Activated CD8-positive, alpha-beta T cell treated with anti-CD3 and anti-CD28 coated beads for 36 hours (primary cell): ENCODE measurements around the gene SNAPC4. TPM values are rescaled to one million over a fixed set of nuclear protein-coding genes. Genes with fewer than 3 reads are reported as not detected.

Source experiments
- ATAC-seq: fragments of 200-7000 bp; cut with Tn5 transposase; one replicate; pipeline ENCODE4 v1.10.0; 2021; ENCODE audit warnings: mild to moderate bottlenecking, moderate library complexity
- CTCF ChIA-PET: fragments of 350-600 bp; sonication (Branson Sonifier 250); formaldehyde crosslinking; loops from one replicate; lab custom pipeline; 2021; ENCODE audit warnings: antibody characterized with exemption; lab: Charles Lee
- POLR2A ChIA-PET: fragments of 350-600 bp; sonication (Branson Sonifier 250); formaldehyde crosslinking; loops from one replicate; lab custom pipeline; 2021; ENCODE audit warnings: antibody characterized with exemption; lab: Charles Lee
- DNase-seq: peaks from one replicate; pipeline ENCODE4 v3.0.0-alpha.2; 2020
- H3K27ac Mint-ChIP-seq: one replicate; pipeline ENCODE4 v1.8.0; 2021; ENCODE audit warnings: mild to moderate bottlenecking, mixed read lengths
- H3K27me3 Mint-ChIP-seq: one replicate; pipeline ENCODE4 v1.8.0; 2021; ENCODE audit warnings: mixed read lengths
- H3K36me3 Mint-ChIP-seq: one replicate; pipeline ENCODE4 v1.8.0; 2021; ENCODE audit warnings: low read depth, mixed read lengths
- H3K4me1 Mint-ChIP-seq: one replicate; pipeline ENCODE4 v1.8.0; 2021; ENCODE audit warnings: low read depth, mixed read lengths
- H3K4me3 Mint-ChIP-seq: one replicate; pipeline ENCODE4 v1.8.0; 2021; ENCODE audit warnings: mild to moderate bottlenecking, moderate library complexity, mixed read lengths
- H3K9me3 Mint-ChIP-seq: one replicate; pipeline ENCODE4 v1.8.0; 2021; ENCODE audit warnings: mixed read lengths
- CTCF ChIP-seq: fragments of 200-600 bp; IDR thresholded peaks from one replicate; pipeline ENCODE4 v1.8.0; 2022; ENCODE audit warnings: antibody characterized with exemption, mild to moderate bottlenecking
- intact Hi-C: fragments of 100-400 bp; cut with micrococcal nuclease; formaldehyde crosslinking; loops from one replicate; pipeline ENCODE4 v1.10.0; 2022
- total RNA-seq, 2 experiments: library from RNA; stranded (reverse); gene quantifications; one replicate each; pipeline ENCODE4 v1.2.3, GENCODE V29; 2021

SNAPC4 gene
- total RNA-seq, 2 experiments from 2014 or later = 15.5 to 17.1 TPM

- H3K4me1 Mint-ChIP-seq = peaks cover 14% of the 10 kb centered on the region
- no peak for TF ChIP-seq CTCF
- ATAC-seq = no peak
- no peak overlapping the region for H3K27ac Mint-ChIP-seq
- ChIA-PET POLR2A (interaction anchor here (0.9 to 1.0 kb wide), 2 partner anchors 14 to 20 kb away, joined by 3 read pairs; no protein-coding TSS in a partner anchor), CTCF (no interaction called here)
- H3K9me3 Mint-ChIP-seq = no peaks in the 10 kb centered on the region
- no peaks in the 10 kb centered on the region for H3K27me3 Mint-ChIP-seq
- H3K36me3 Mint-ChIP-seq = peaks cover 50% of the 10 kb centered on the region
- no peak for DNase-seq
- intact Hi-C loops = no loop called here
- no peak overlapping the region for H3K4me3 Mint-ChIP-seq
These were observed 5.5 kb downstream of the SNAPC4 start for GRCh38 chr9:136394312-136395019.

GRCh38 chr9:136393531-136393930, 6.4 kb downstream of the SNAPC4 start:
- intact Hi-C loops = no loop called here
- no peak for TF ChIP-seq CTCF
- Mint-ChIP-seq H3K9me3 (no peaks in the 10 kb centered on the region), H3K27ac (no peak overlapping the region), H3K4me1 (peaks cover 6% of the 10 kb centered on the region), H3K27me3 (no peaks in the 10 kb centered on the region), H3K4me3 (no peak overlapping the region), H3K36me3 (peaks cover 48% of the 10 kb centered on the region)
- ChIA-PET CTCF (interaction anchor here (1.9 kb wide), 1 partner anchor 30 kb away, joined by 4 read pairs; the partner anchor contains the start of gene DNLZ), POLR2A (interaction anchor here (0.8 to 1.0 kb wide), 2 partner anchors 15 to 37 kb away, joined by 3 read pairs; no protein-coding TSS in a partner anchor)
- ATAC-seq (no peak), DNase-seq (no peak)

- intact Hi-C loops = no loop called here
- H3K9me3 Mint-ChIP-seq = no peaks in the 10 kb centered on the region
- POLR2A ChIA-PET = interaction anchor here (0.6 to 1.9 kb wide), 5 partner anchors 10 to 261 kb away, joined by 3 to 6 read pairs (median 3); partner anchors contain the start of gene CARD9
- CTCF ChIA-PET = interaction anchor here (0.9 to 1.9 kb wide), 2 partner anchors 29 to 47 kb away, joined by 3 to 4 read pairs; partner anchors contain the start of gene DNLZ
- no peak overlapping the region for H3K4me3 Mint-ChIP-seq
- ATAC-seq (no peak), DNase-seq (no peak)
- no peaks in the 10 kb centered on the region for H3K4me1 Mint-ChIP-seq
- no peaks in the 10 kb centered on the region for H3K27me3 Mint-ChIP-seq
- no peak overlapping the region for H3K27ac Mint-ChIP-seq
- no peak for TF ChIP-seq CTCF
- peaks cover 47% of the 10 kb centered on the region for H3K36me3 Mint-ChIP-seq
These were observed 7.2 kb downstream of the SNAPC4 start for GRCh38 chr9:136392538-136393449.

GRCh38 chr9:136391737-136392537, 8.0 kb downstream of the SNAPC4 start:
- ChIA-PET POLR2A (interaction anchor here (0.6 to 1.9 kb wide), 7 partner anchors 9 to 262 kb away, joined by 3 to 6 read pairs (median 4); partner anchors contain the start of genes CARD9 and DNLZ), CTCF (interaction anchor here (0.9 to 1.9 kb wide), 3 partner anchors 28 to 46 kb away, joined by 3 to 4 read pairs (median 4); partner anchors contain the start of gene DNLZ)
- no peaks in the 10 kb centered on the region for H3K9me3 Mint-ChIP-seq
- ATAC-seq (no peak), DNase-seq (no peak)
- no peaks in the 10 kb centered on the region for H3K4me1 Mint-ChIP-seq
- TF ChIP-seq CTCF = no peak
- H3K27me3 Mint-ChIP-seq = no peaks in the 10 kb centered on the region
- no peak overlapping the region for H3K4me3 Mint-ChIP-seq
- peaks cover 50% of the 10 kb centered on the region for H3K36me3 Mint-ChIP-seq
- no peak overlapping the region for H3K27ac Mint-ChIP-seq
- intact Hi-C loops = no loop called here
